HEK293 (cell line): ENCODE data around the gene STX10.

Experiments used
- MZF1 ChIP-seq: fragments of 450-650 bp; formaldehyde crosslinking; IDR thresholded peaks from 2 replicates; pipeline ENCODE4 v1.5.1; 2017; ENCODE audit warnings: missing biosample characterization, missing genetic modification characterization, borderline replicate concordance
- REPIN1 ChIP-seq: fragments of 450-650 bp; formaldehyde crosslinking; IDR thresholded peaks from 2 replicates; pipeline ENCODE4 v1.5.1; 2017; ENCODE audit warnings: missing biosample characterization, missing genetic modification characterization, low read depth
- SP3 ChIP-seq: fragments of 450-650 bp; formaldehyde crosslinking; IDR thresholded peaks from 2 replicates; pipeline ENCODE4 v1.5.1; 2016; ENCODE audit warnings: missing biosample characterization, missing genetic modification characterization
- ZNF140 ChIP-seq: fragments of 450-650 bp; formaldehyde crosslinking; IDR thresholded peaks from 2 replicates; pipeline ENCODE4 v1.5.1; 2016; ENCODE audit warnings: missing biosample characterization, missing genetic modification characterization
- ZNF214 ChIP-seq: fragments of 450-650 bp; formaldehyde crosslinking; IDR thresholded peaks from 2 replicates; pipeline ENCODE4 v1.5.1; 2017; ENCODE audit warnings: missing biosample characterization, mild to moderate bottlenecking, missing genetic modification characterization, borderline replicate concordance
- ZNF302 ChIP-seq: fragments of 450-650 bp; formaldehyde crosslinking; IDR thresholded peaks from 2 replicates; pipeline ENCODE4 v1.5.1; 2016; ENCODE audit warnings: missing biosample characterization, missing genetic modification characterization, low read depth
- ZNF510 ChIP-seq: fragments of 450-650 bp; formaldehyde crosslinking; IDR thresholded peaks from 2 replicates; pipeline ENCODE4 v1.5.1; 2018; ENCODE audit warnings: mild to moderate bottlenecking, missing genetic modification characterization, missing biosample characterization; ENCODE audit not compliant: insufficient replicate concordance
- ZNF514 ChIP-seq: fragments of 450-650 bp; formaldehyde crosslinking; IDR thresholded peaks from 2 replicates; pipeline ENCODE4 v1.5.1; 2016; ENCODE audit warnings: missing biosample characterization, missing genetic modification characterization
- ZNF529 ChIP-seq: fragments of 450-650 bp; formaldehyde crosslinking; IDR thresholded peaks from 2 replicates; pipeline ENCODE4 v1.5.1; 2017; ENCODE audit warnings: missing genetic modification characterization, missing biosample characterization; ENCODE audit not compliant: insufficient replicate concordance
- TF ChIP-seq, protein P1 (sequence below): fragments of 450-650 bp; formaldehyde crosslinking; IDR thresholded peaks from 2 replicates; pipeline ENCODE4 v1.5.1; 2016; ENCODE audit warnings: missing biosample characterization, missing genetic modification characterization
- TF ChIP-seq, protein P2 (sequence below): fragments of 450-650 bp; formaldehyde crosslinking; IDR thresholded peaks from 2 replicates; pipeline ENCODE4 v1.5.1; 2016; ENCODE audit warnings: missing biosample characterization, missing genetic modification characterization, low read depth
- TF ChIP-seq, protein P3 (sequence below): fragments of 450-650 bp; formaldehyde crosslinking; IDR thresholded peaks from 2 replicates; pipeline ENCODE4 v1.5.1; 2016; ENCODE audit warnings: missing biosample characterization, missing genetic modification characterization
- TF ChIP-seq, protein P4 (sequence below): fragments of 450-650 bp; formaldehyde crosslinking; IDR thresholded peaks from 2 replicates; pipeline ENCODE4 v1.5.1; 2016; ENCODE audit warnings: missing biosample characterization, missing genetic modification characterization

DNA sequence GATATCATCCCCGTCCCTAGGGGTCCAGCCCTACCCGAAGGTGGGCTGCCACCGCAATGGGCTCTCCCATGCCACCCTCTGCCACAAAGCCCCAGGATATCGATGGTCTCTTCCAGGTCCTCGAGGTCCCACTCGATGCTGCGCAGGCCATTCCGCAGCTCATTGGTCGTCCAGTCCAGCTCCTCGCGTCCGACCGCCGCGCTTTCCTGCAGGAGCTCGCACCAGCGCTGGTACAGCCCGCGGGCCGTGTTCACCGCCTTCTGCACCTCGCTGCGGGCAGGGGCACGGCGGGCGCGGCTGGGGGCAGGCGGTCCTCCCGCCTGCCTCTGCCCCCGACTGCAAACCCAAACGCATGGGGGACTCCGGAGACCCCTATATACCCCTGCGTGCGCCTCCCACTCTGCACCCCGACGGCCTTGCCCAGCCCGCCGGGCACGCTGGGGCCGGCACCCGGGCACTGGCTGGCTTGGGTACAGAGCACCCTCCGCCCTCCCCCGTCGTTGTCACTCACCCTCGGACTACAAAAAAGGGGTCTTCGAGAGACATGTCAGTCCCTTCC, 468 bp downstream of the STX10 start:
- TF ChIP-seq ZNF510 (tag by site-specific recombination), result no peak
- TF ChIP-seq, protein P1, sequence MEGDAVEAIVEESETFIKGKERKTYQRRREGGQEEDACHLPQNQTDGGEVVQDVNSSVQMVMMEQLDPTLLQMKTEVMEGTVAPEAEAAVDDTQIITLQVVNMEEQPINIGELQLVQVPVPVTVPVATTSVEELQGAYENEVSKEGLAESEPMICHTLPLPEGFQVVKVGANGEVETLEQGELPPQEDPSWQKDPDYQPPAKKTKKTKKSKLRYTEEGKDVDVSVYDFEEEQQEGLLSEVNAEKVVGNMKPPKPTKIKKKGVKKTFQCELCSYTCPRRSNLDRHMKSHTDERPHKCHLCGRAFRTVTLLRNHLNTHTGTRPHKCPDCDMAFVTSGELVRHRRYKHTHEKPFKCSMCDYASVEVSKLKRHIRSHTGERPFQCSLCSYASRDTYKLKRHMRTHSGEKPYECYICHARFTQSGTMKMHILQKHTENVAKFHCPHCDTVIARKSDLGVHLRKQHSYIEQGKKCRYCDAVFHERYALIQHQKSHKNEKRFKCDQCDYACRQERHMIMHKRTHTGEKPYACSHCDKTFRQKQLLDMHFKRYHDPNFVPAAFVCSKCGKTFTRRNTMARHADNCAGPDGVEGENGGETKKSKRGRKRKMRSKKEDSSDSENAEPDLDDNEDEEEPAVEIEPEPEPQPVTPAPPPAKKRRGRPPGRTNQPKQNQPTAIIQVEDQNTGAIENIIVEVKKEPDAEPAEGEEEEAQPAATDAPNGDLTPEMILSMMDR, result no peak
- no peak for TF ChIP-seq ZNF214 (tag by site-specific recombination)
- no peak for TF ChIP-seq MZF1
- TF ChIP-seq, protein P2, sequence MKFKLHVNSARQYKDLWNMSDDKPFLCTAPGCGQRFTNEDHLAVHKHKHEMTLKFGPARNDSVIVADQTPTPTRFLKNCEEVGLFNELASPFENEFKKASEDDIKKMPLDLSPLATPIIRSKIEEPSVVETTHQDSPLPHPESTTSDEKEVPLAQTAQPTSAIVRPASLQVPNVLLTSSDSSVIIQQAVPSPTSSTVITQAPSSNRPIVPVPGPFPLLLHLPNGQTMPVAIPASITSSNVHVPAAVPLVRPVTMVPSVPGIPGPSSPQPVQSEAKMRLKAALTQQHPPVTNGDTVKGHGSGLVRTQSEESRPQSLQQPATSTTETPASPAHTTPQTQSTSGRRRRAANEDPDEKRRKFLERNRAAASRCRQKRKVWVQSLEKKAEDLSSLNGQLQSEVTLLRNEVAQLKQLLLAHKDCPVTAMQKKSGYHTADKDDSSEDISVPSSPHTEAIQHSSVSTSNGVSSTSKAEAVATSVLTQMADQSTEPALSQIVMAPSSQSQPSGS, result no peak
- no peak for TF ChIP-seq ZNF302 (tag by site-specific recombination)
- no peak for TF ChIP-seq ZNF514 (tag by site-specific recombination)
- no peak for TF ChIP-seq ZNF140
- TF ChIP-seq, protein P3, sequence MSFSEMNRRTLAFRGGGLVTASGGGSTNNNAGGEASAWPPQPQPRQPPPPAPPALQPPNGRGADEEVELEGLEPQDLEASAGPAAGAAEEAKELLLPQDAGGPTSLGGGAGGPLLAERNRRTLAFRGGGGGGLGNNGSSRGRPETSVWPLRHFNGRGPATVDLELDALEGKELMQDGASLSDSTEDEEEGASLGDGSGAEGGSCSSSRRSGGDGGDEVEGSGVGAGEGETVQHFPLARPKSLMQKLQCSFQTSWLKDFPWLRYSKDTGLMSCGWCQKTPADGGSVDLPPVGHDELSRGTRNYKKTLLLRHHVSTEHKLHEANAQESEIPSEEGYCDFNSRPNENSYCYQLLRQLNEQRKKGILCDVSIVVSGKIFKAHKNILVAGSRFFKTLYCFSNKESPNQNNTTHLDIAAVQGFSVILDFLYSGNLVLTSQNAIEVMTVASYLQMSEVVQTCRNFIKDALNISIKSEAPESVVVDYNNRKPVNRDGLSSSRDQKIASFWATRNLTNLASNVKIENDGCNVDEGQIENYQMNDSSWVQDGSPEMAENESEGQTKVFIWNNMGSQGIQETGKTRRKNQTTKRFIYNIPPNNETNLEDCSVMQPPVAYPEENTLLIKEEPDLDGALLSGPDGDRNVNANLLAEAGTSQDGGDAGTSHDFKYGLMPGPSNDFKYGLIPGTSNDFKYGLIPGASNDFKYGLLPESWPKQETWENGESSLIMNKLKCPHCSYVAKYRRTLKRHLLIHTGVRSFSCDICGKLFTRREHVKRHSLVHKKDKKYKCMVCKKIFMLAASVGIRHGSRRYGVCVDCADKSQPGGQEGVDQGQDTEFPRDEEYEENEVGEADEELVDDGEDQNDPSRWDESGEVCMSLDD, result no peak; the same call in 1 of the 2 replicates
- no peak for TF ChIP-seq SP3 (tag by site-specific recombination)
- no peak for TF ChIP-seq REPIN1 (tag by site-specific recombination)
- no peak for TF ChIP-seq ZNF529
- TF ChIP-seq, protein P4, sequence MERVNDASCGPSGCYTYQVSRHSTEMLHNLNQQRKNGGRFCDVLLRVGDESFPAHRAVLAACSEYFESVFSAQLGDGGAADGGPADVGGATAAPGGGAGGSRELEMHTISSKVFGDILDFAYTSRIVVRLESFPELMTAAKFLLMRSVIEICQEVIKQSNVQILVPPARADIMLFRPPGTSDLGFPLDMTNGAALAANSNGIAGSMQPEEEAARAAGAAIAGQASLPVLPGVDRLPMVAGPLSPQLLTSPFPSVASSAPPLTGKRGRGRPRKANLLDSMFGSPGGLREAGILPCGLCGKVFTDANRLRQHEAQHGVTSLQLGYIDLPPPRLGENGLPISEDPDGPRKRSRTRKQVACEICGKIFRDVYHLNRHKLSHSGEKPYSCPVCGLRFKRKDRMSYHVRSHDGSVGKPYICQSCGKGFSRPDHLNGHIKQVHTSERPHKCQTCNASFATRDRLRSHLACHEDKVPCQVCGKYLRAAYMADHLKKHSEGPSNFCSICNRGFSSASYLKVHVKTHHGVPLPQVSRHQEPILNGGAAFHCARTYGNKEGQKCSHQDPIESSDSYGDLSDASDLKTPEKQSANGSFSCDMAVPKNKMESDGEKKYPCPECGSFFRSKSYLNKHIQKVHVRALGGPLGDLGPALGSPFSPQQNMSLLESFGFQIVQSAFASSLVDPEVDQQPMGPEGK, result 0 out of 2 replicates have a peak, but pooled peaks have one; percentile 90
